GM19438 (cell line): ENCODE measurements around the gene TMEM45B.
A peak's percentile ranks its signal among the peaks of the same experiment; 100 is the strongest.
"Not testable (repeated sequence)": the region's sequence is repeated elsewhere in the genome, so short reads cannot be mapped to it uniquely, and the experiment has no call there.

Source experiments
- ATAC-seq: cut with Tn5 transposase; IDR thresholded peaks from one replicate; pipeline ENCODE4 v1.9.1; 2021; ENCODE audit warnings: low read depth; ENCODE audit not compliant: unreplicated experiment

TMEM45B gene

GRCh38 chr11:129849447-129850130 lies 33.9 kb downstream of the TMEM45B start:
- no peak for ATAC-seq

GRCh38 chr11:129852125-129852740 lies 36.6 kb downstream of the TMEM45B start:
- ATAC-seq, result no peak

GRCh38 chr11:129853518-129854231 lies 38.0 kb downstream of the TMEM45B start:
- no peak for ATAC-seq

- ATAC-seq, result no peak
These were observed 38.7 kb downstream of the TMEM45B start for GRCh38 chr11:129854232-129854805.

- no peak for ATAC-seq
These were observed 39.4 kb downstream of the TMEM45B start for GRCh38 chr11:129855086-129855485.

GRCh38 chr11:129856036-129856435 lies 40.4 kb downstream of the TMEM45B start:
- no peak for ATAC-seq

GRCh38 chr11:129861702-129862522 lies 46.3 kb downstream of the TMEM45B start:
- ATAC-seq, result no peak

GRCh38 chr11:129864811-129865210 lies 49.2 kb downstream of the TMEM45B start:
- ATAC-seq, result no peak

- no peak for ATAC-seq
These were observed 50.1 kb downstream of the TMEM45B start for GRCh38 chr11:129865701-129866100.

GRCh38 chr11:129866311-129866710 lies 50.7 kb downstream of the TMEM45B start:
- ATAC-seq, result no peak

- ATAC-seq, result not testable (repeated sequence)
These were observed 53.0 kb downstream of the TMEM45B start for GRCh38 chr11:129868626-129869025.

- no peak for ATAC-seq
These were observed 56.3 kb downstream of the TMEM45B start for GRCh38 chr11:129871914-129872313.

GRCh38 chr11:129880311-129880710 lies 64.7 kb downstream of the TMEM45B start:
- ATAC-seq, result no peak

GRCh38 chr11:129881570-129882170 lies 66.0 kb downstream of the TMEM45B start:
- peak; percentile 67 for ATAC-seq

- ATAC-seq, result no peak
These were observed 68.9 kb downstream of the TMEM45B start for GRCh38 chr11:129884581-129884980.

GRCh38 chr11:129885381-129885780 lies 69.7 kb downstream of the TMEM45B start:
- no peak for ATAC-seq

- ATAC-seq, result no peak
These were observed 72.8 kb downstream of the TMEM45B start for GRCh38 chr11:129888451-129888850.

- ATAC-seq, result peak; percentile 3
These were observed 78.9 kb downstream of the TMEM45B start for GRCh38 chr11:129894278-129895125.
